HG03025 (cell line): ENCODE results near the gene PYROXD2.

Source experiments
- ATAC-seq: cut with Tn5 transposase; IDR thresholded peaks from one replicate; pipeline ENCODE4 v1.9.1; 2021; ENCODE audit warnings: mild to moderate bottlenecking, moderate library complexity; ENCODE audit not compliant: unreplicated experiment, low FRiP score

The PYROXD2 gene

DNA sequence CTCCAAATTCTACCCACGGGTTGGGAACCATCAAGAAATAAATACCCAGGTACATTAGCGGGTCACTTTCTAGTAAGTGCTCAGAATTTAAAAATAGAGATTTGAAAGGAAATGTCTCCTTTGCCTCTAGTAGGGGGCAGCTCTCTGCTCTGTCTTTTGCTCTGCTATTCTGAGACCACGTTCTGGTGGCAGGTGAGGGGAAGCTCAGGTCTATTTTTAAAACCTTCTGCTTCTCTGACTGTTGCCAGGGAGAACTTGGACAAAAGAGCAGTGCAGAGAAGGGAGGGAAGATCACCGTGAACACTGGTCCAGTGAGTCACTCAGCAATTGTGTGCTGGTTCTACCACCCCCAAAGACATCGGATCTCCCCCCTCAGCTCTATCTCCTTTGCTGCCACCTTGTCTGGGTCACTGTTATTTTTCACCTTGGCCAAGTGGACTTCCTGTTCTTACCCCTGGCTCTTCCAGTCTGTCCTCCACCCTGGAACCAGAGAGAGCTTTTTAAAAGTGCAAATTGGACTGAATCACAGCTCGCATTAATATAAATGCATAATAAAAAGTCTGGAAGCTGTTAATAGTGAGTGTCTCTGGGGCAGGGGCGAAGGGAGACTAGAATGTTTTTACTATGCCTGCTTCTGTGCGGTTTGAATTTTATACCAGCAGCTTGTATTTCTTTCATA, 74.6 kb downstream of the PYROXD2 start:
- peak; percentile 65 for ATAC-seq

GRCh38 chr10:98339799-98340198, 75.2 kb downstream of the PYROXD2 start:
- ATAC-seq: peak; percentile 76

GRCh38 chr10:98338896-98339295, 76.1 kb downstream of the PYROXD2 start:
- ATAC-seq: no peak

DNA sequence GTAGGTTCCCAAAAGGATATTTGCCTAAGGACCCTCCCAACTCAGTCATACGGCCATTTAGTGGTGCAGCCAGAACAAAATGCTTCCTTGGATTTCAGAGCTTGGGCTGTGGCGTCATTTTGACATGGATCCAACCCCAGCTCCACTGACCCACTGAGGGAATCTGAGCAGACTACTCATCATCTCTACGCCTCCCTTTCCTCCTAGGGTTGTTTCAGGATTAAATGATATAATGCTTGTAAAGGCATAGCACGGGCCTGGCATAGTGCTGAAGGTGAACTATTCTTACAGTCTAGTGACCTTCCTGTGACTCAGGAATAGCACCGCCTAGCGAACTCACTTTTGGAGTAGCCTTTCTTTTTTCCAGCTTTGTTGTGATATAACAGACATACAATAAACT, 76.7 kb downstream of the PYROXD2 start:
- ATAC-seq: no peak

- ATAC-seq: no peak
Measured at GRCh38 chr10:98337484-98337883, 77.5 kb downstream of the PYROXD2 start.
